Measurements from ENCODE around the gene SLC34A2.

SLC34A2 gene

DNA sequence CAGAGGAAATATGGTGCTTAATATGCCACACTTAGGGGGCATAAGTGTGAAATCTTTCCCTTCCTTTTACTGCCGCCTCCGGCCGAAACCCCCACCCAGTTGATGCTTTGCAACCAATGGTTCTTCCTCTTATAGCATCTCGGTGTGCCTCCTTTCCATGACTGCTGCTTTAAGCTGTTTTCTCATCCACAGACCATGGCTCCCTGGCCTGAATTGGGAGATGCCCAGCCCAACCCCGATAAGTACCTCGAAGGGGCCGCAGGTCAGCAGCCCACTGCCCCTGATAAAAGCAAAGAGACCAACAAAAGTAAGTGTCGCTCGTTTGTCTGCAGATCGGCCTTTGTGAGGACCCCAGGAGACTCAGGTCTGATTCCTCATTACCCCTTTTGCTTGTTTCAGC lies 6.7 kb downstream of the SLC34A2 start:
- no peak for DNase-seq

DNA sequence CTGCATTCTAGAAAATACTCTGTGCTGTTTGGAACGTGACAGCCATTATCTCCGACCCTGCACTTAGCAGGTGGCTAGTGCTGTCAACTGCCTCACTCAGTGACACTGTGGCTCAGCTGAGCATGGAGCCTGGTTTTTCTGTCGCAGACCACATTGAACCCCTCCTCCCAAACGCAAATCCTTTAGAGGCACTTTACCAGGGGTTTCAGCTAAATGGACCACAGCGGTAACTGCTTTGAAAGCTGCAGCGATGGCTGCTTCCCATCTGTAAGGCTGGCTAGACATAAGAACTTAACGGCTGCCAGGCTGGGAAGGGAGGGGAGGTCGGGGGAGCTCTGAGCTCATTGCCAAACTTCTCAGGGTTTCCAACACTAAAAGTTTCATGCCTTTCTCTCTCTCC lies 8.1 kb downstream of the SLC34A2 start:
- no peak for DNase-seq

DNA sequence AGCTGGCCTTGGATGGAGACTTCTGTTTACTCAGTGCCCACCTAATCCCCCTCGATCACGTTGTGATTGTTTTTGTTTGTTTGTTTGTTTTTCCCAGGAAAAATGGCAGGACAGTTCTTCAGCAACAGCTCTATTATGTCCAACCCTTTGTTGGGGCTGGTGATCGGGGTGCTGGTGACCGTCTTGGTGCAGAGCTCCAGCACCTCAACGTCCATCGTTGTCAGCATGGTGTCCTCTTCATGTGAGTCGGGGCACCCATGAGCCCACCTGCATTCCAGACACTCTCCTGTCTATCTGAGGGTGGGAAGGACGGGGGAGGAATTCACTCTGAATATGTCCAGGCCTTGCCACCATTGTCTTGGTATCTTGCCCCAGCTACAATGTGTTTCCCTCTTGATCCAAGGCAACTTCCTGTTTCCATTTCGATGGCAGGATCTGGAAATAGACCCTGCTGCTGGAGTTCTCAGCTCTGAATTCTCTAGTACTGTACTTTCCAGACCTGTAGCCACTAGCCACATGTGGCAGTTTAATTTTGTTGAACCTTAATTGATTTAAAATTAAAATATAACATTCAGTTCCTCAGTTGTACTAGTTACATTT lies 10.5 kb downstream of the SLC34A2 start:
- no peak for DNase-seq

DNA sequence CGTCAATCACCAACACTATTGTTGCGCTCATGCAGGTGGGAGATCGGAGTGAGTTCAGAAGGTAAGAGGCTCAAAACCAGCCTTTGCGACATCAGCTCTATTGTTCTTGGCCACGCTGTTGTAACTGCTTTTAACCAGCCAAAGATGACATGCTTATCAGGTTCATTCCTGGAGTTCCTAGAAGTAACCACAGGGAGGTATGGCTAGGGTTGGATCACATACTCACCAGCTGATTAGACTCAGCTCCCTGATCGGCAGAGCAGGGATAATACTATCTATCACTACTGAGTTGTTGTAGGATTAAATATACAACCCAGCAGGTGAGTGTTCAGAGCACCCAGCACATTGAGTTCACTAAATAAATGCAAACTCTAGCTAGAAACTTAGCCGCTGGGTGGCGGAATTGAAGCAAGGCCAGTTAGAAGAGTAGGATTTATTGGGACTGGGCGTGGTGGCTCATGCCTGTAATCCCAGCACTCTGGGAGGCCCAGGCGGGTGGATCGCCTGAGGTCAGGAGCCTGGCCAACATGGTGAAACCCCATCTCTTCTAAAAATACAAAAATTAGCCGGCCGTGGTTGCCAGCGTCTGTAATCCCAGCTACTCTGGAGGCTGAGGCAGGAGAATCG lies 12.4 kb downstream of the SLC34A2 start:
- DNase-seq, result no peak

- DNase-seq, result no peak
These were observed 15.3 kb downstream of the SLC34A2 start for GRCh38 chr4:25670991-25671390.

DNA sequence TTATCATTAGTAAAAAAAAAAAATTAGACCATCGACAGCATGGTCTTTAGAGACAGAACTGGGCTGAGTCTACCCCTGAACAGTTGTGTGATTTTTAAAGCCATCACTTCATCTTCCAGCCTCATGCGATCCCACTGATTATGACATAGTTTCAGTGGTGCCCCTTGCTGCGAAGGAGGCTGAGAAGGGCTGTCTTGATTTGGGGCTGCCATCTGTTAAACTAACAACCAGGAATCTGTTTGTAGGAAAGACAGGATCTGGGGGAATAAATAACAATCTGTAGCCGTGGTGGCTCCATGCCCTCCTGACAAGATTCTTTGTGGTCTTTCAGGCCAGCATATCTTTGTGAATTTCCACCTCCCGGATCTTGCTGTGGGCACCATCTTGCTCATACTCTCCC lies 17.1 kb downstream of the SLC34A2 start:
- DNase-seq, result no peak

DNA sequence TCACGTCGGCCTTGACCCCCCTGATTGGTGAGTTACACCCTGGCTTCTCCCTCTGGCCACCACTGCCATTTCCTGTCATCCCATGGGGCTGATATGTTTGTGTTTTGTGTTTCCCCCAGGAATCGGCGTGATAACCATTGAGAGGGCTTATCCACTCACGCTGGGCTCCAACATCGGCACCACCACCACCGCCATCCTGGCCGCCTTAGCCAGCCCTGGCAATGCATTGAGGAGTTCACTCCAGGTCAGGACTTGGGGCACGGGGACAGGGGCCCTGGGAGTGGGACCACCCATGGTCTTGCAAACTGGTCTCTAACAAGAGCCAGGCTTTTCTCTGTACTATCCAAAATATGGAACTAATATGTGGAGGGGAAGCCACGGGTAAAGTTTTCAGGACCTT lies 18.7 kb downstream of the SLC34A2 start:
- no peak for DNase-seq

DNA sequence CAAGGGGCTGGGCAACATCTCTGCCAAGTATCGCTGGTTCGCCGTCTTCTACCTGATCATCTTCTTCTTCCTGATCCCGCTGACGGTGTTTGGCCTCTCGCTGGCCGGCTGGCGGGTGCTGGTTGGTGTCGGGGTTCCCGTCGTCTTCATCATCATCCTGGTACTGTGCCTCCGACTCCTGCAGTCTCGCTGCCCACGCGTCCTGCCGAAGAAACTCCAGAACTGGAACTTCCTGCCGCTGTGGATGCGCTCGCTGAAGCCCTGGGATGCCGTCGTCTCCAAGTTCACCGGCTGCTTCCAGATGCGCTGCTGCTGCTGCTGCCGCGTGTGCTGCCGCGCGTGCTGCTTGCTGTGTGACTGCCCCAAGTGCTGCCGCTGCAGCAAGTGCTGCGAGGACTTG lies 20.6 kb downstream of the SLC34A2 start:
- no peak for DNase-seq

DNA sequence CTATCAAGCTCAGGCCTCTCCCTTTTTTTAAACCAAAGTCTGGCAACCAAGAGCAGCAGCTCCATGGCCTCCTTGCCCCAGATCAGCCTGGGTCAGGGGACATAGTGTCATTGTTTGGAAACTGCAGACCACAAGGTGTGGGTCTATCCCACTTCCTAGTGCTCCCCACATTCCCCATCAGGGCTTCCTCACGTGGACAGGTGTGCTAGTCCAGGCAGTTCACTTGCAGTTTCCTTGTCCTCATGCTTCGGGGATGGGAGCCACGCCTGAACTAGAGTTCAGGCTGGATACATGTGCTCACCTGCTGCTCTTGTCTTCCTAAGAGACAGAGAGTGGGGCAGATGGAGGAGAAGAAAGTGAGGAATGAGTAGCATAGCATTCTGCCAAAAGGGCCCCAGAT lies 21.5 kb downstream of the SLC34A2 start:
- DNase-seq, result no peak

DNA sequence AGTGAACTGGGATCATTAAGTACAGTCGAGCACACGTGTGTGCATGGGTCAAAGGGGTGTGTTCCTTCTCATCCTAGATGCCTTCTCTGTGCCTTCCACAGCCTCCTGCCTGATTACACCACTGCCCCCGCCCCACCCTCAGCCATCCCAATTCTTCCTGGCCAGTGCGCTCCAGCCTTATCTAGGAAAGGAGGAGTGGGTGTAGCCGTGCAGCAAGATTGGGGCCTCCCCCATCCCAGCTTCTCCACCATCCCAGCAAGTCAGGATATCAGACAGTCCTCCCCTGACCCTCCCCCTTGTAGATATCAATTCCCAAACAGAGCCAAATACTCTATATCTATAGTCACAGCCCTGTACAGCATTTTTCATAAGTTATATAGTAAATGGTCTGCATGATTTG lies 22.3 kb downstream of the SLC34A2 start:
- no peak for DNase-seq

- DNase-seq, result no peak
These were observed 32.1 kb downstream of the SLC34A2 start for GRCh38 chr4:25687773-25688172.

DNA sequence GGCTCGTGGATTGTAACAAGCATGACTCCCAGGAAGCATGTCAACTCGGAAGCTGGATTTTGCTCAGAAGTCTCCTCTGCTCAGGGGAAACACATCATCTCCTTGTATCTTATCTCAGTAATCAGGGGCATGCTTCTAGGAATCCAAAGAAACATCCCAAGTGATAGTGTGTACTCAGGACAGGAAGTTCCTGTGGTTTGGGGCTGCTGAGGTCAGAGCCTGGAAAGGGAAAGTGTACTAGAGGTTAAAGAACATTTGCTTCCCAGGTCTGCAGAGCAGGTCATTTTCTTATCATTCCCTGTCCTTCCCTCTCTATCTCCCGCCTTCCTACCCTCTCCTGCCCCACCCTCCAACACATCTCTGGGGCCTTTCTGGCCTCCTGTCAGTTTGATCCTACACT lies 38.8 kb downstream of the SLC34A2 start:
- no peak for DNase-seq

GRCh38 chr4:25696409-25696808 lies 40.8 kb downstream of the SLC34A2 start:
- no peak for DNase-seq

DNA sequence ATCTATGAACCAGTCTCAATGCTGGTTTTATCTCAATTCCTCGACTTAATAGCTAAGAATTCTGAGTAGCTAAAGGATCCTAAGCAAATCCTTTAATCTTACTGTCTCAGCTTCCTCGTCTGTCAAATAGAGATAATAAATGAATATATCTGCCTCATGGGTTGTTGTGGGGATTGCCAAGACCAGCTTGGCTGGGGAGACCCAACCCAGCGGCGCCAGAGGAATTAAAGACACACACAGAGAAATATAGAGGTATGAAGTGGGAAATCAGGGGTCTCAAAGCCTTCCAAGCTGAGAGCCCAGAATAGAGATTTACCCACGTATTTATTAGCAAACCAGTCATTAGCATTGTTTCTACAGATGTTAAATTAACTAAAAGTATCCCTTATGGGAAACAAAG lies 41.9 kb downstream of the SLC34A2 start:
- DNase-seq, result no peak

GRCh38 chr4:25700661-25701060 lies 45.0 kb downstream of the SLC34A2 start:
- DNase-seq, result no peak

DNA sequence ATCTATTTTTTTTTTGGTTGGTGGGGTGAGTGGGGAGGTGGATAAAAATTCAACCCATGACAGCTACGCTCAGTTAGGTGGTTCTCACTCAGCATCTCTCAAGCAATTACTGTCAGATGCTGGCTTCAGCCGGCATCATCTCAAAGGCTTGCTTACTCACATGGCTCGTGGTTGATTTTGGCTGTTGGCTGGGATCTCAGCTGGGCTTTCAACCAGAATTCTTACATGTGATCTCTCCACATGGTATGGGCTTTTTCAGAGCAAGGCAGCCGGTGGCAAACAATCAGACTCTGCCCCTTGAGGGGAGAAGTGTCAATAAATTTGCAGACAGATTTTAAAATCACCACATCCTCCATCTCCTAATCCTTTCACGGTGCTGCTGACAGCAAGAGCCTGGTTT lies 47.2 kb downstream of the SLC34A2 start:
- no peak for DNase-seq

GRCh38 chr4:25703731-25704388 lies 48.2 kb downstream of the SLC34A2 start:
- no peak for DNase-seq

GRCh38 chr4:25704516-25704915 lies 48.9 kb downstream of the SLC34A2 start:
- DNase-seq, result no peak

- DNase-seq, result no peak
These were observed 55.0 kb downstream of the SLC34A2 start for GRCh38 chr4:25710637-25711036.

- no peak for DNase-seq
These were observed 57.0 kb downstream of the SLC34A2 start for GRCh38 chr4:25712611-25713010.

GRCh38 chr4:25713812-25714211 lies 58.2 kb downstream of the SLC34A2 start:
- DNase-seq, result no peak

DNA sequence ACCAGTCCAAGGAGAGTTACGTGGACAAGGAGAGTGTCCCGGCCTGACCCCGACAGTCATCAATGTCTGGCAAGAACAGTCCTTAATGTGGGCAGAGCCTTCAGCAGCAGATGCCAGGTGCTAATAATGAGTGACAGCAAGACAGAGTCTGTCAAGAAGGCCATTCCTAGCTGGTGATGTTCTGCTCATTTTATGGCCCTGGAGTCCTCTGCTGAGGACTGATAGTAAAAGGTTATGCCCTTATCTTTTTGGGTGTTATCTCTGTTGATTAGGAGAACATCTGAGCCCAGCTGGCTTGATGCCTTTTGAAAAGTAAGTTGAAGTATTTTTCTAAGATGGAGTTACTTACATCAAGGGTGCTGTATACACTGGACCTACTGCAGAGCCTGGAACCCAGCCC lies 67.3 kb downstream of the SLC34A2 start:
- peak; percentile 27 for DNase-seq

GRCh38 chr4:25723409-25723808 lies 67.8 kb downstream of the SLC34A2 start:
- no peak for DNase-seq

GRCh38 chr4:25725870-25726269 lies 70.2 kb downstream of the SLC34A2 start:
- no peak for DNase-seq
